AG09319 (cell line): ENCODE measurements around the gene KRT86.

Source experiments
- DNase-seq: peaks from one replicate; pipeline ENCODE4 v3.0.0-alpha.2; 2010; ENCODE audit warnings: low read depth; ENCODE audit errors: extremely low read depth
- CTCF ChIP-seq: IDR thresholded peaks from 2 replicates; pipeline ENCODE4 v1.5.1; 2011; ENCODE audit warnings: low read depth, mild to moderate bottlenecking, inconsistent platforms, low read length, moderate library complexity

The KRT86 gene

GRCh38 chr12:52245962-52246569, 28.4 kb upstream of the KRT86 start:
- TF ChIP-seq CTCF = no peak

GRCh38 chr12:52246720-52247621, 27.5 kb upstream of the KRT86 start:
- no peak for DNase-seq

More at GRCh38 chr12:52245962-52246569, 28.4 kb upstream of the KRT86 start:
- no peak for DNase-seq

GRCh38 chr12:52247622-52248540, 26.6 kb upstream of the KRT86 start:
- TF ChIP-seq CTCF = no peak
- no peak for DNase-seq

More at GRCh38 chr12:52246720-52247621, 27.5 kb upstream of the KRT86 start:
- no peak for TF ChIP-seq CTCF

- TF ChIP-seq CTCF = no peak
- no peak for DNase-seq
Observed at GRCh38 chr12:52248541-52249461, 25.6 kb upstream of the KRT86 start.

- no peak for TF ChIP-seq CTCF
- DNase-seq = no peak
Observed at GRCh38 chr12:52249511-52250047, 24.9 kb upstream of the KRT86 start.
